ENCODE data around the gene BTF3L4.

GRCh38 chr1:52102336-52103013 is 46.4 kb downstream of the BTF3L4 start:
- TF ChIP-seq POLR2A (IDR thresholded peaks at IDR 0.05) (no peak), CTCF (IDR thresholded peaks at IDR 0.05) (no peak)

All from adrenal gland (tissue), 5 donors.